Epithelial cell of prostate (primary cell): ENCODE data around the gene CEND1.
A peak's percentile ranks its signal among the peaks of the same experiment; 100 is the strongest.

Experiments used
- DNase-seq: peaks from one replicate; pipeline ENCODE4 v3.0.0-alpha.2; 2011; ENCODE audit warnings: low read depth, low spot score
- H3K27ac ChIP-seq: fragments of 450-650 bp; 2 replicates; pipeline ENCODE4 v1.5.1; 2017; ENCODE audit warnings: mild to moderate bottlenecking

Gene CEND1

GRCh38 chr11:815675-816432, 26.0 kb upstream of the CEND1 start:
- no peak overlapping the region for H3K27ac ChIP-seq
- DNase-seq: no peak

GRCh38 chr11:813456-814096, 23.7 kb upstream of the CEND1 start:
- no peak overlapping the region for H3K27ac ChIP-seq
- no peak for DNase-seq

- DNase-seq: no peak
- no peak overlapping the region for H3K27ac ChIP-seq
These were observed 23.2 kb upstream of the CEND1 start for GRCh38 chr11:813072-813455.

- H3K27ac ChIP-seq: peak overlapping the region; percentile 92
- no peak for DNase-seq
These were observed 22.5 kb upstream of the CEND1 start for GRCh38 chr11:812390-812789.

- peak overlapping the region; percentile 92 for H3K27ac ChIP-seq
These were observed 21.8 kb upstream of the CEND1 start for GRCh38 chr11:811446-812245.

GRCh38 chr11:810040-810567, 20.2 kb upstream of the CEND1 start:
- peak overlapping the region; percentile 92 for H3K27ac ChIP-seq
- DNase-seq: no peak

More at GRCh38 chr11:811446-812245, 21.8 kb upstream of the CEND1 start:
- no peak for DNase-seq

- peak within 1 kb of the TSS; percentile 92 for H3K27ac ChIP-seq
- DNase-seq: peak; percentile 85
These were observed 19.6 kb upstream of the CEND1 start, which contains the start of gene RPLP2 for GRCh38 chr11:809287-810039. RPLP2 (plus strand) TSS chr11:809967; CDS start chr11:810235, 268 bp downstream.

GRCh38 chr11:808427-809286, 18.8 kb upstream of the CEND1 start:
- peak overlapping the region; percentile 92 for H3K27ac ChIP-seq
- no peak for DNase-seq

- DNase-seq: no peak
- peak overlapping the region; percentile 47 for H3K27ac ChIP-seq
These were observed 14.7 kb upstream of the CEND1 start for GRCh38 chr11:804599-804964.

GRCh38 chr11:803770-804598, 14.1 kb upstream of the CEND1 start:
- no peak overlapping the region for H3K27ac ChIP-seq
- DNase-seq: no peak

- H3K27ac ChIP-seq: no peak overlapping the region
- DNase-seq: no peak
These were observed 13.5 kb upstream of the CEND1 start for GRCh38 chr11:803467-803742.

GRCh38 chr11:802693-803466, 13.0 kb upstream of the CEND1 start:
- H3K27ac ChIP-seq: no peak overlapping the region
- DNase-seq: no peak

- DNase-seq: no peak
- H3K27ac ChIP-seq: no peak overlapping the region
These were observed 12.2 kb upstream of the CEND1 start for GRCh38 chr11:802018-802617.

GRCh38 chr11:801097-801780, 11.3 kb upstream of the CEND1 start:
- no peak for DNase-seq
- H3K27ac ChIP-seq: no peak overlapping the region

- H3K27ac ChIP-seq: no peak overlapping the region
- DNase-seq: no peak
These were observed 10.6 kb upstream of the CEND1 start for GRCh38 chr11:800473-800872.

GRCh38 chr11:799641-800316, 9.9 kb upstream of the CEND1 start:
- H3K27ac ChIP-seq: no peak overlapping the region
- DNase-seq: no peak
